ENCODE results near the gene IMPDH2.

IMPDH2 gene

GRCh38 chr3:49054344-49054862, 25.2 kb upstream of the IMPDH2 start:
- Mint-ChIP-seq H3K27ac (no peak overlapping the region), H3K9me3 (no peaks in the 10 kb centered on the region), H3K36me3 (ENCODE audit: low read depth) (peaks cover 63% of the 10 kb centered on the region), H3K4me1 (no peaks in the 10 kb centered on the region), H3K4me3 (no peak overlapping the region), H3K27me3 (ENCODE audit: low read depth) (no peaks in the 10 kb centered on the region)
- TF ChIP-seq CTCF (IDR thresholded peaks at IDR 0.05; ENCODE audit: unreplicated experiment in 3 of 3): no peak

GRCh38 chr3:49053543-49053942, 24.3 kb upstream of the IMPDH2 start:
- H3K4me3 Mint-ChIP-seq: no peak overlapping the region
- H3K27me3 Mint-ChIP-seq (ENCODE audit: low read depth): no peaks in the 10 kb centered on the region
- no peak overlapping the region for H3K27ac Mint-ChIP-seq
- peaks cover 68% of the 10 kb centered on the region for H3K36me3 Mint-ChIP-seq (ENCODE audit: low read depth)
- no peak for TF ChIP-seq CTCF (IDR thresholded peaks at IDR 0.05; ENCODE audit: unreplicated experiment in 3 of 3)
- no peaks in the 10 kb centered on the region for H3K4me1 Mint-ChIP-seq
- H3K9me3 Mint-ChIP-seq: no peaks in the 10 kb centered on the region

DNA sequence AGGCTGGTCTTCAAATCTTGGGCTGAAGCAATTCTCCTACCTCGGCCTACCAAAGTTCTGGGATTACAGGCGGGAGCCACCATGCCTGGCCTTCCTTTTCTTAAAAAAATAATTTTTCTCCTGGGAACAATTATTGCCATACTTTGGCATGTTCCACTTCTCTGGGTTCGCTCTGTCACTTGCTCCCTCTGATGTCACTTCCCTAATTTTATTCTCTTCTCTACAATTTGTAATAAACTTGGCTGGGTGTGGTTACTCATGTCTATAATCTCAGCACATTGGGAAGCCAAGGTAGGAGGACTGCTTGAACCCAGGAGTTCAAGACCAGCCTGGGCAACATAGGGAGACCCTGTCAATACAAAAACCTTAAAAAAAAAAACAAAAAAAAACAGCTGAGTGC, 6.1 kb upstream of the IMPDH2 start:
- TF ChIP-seq CTCF (IDR thresholded peaks at IDR 0.05; ENCODE audit: unreplicated experiment in 3 of 3): no peak
- Mint-ChIP-seq H3K4me3 (no peak overlapping the region), H3K27me3 (ENCODE audit: low read depth) (no peaks in the 10 kb centered on the region), H3K27ac (no peak overlapping the region), H3K9me3 (no peaks in the 10 kb centered on the region), H3K36me3 (ENCODE audit: low read depth) (peaks cover 55% of the 10 kb centered on the region), H3K4me1 (no peaks in the 10 kb centered on the region)

DNA sequence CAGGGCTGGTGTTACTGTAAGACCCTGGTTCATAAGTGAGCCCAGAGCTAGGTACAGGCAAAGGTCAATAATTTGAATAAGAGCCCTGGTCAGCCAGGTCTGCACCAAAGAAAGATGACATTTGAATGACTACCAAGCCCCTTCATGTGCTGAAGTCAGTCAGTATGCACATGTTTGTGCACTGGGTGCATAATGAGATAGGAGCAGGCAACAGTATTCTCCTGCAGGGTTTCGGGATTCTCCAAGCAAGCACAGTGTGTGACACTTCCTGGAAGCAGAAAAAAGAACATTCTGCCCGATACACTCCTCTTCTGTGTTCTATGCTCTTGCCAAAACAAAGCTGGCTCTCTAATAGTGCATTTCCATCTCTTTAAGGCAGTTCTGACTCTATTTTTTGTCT, 5.5 kb upstream of the IMPDH2 start:
- Mint-ChIP-seq H3K4me3 (no peak overlapping the region), H3K27me3 (ENCODE audit: low read depth) (no peaks in the 10 kb centered on the region)

GRCh38 chr3:49032646-49033304, 3.6 kb upstream of the IMPDH2 start:
- Mint-ChIP-seq H3K4me3 (no peak overlapping the region), H3K4me1 (peaks cover 17% of the 10 kb centered on the region), H3K9me3 (no peaks in the 10 kb centered on the region), H3K27me3 (ENCODE audit: low read depth) (no peaks in the 10 kb centered on the region), H3K27ac (no peak overlapping the region), H3K36me3 (ENCODE audit: low read depth) (peaks cover 58% of the 10 kb centered on the region)
- no peak for TF ChIP-seq CTCF (IDR thresholded peaks at IDR 0.05; ENCODE audit: unreplicated experiment in 3 of 3)

More for the DNA sequence above, 5.5 kb upstream of the IMPDH2 start:
- H3K36me3 Mint-ChIP-seq (ENCODE audit: low read depth): peaks cover 52% of the 10 kb centered on the region
- H3K27ac Mint-ChIP-seq: no peak overlapping the region
- no peak for TF ChIP-seq CTCF (IDR thresholded peaks at IDR 0.05; ENCODE audit: unreplicated experiment in 3 of 3)
- H3K9me3 Mint-ChIP-seq: no peaks in the 10 kb centered on the region
- peaks cover under 1% of the 10 kb centered on the region for H3K4me1 Mint-ChIP-seq

- Mint-ChIP-seq H3K27ac (peak overlapping the region; percentile 80 to 90 (median 86)), H3K4me3 (peak overlapping the region in 2 of 3 experiments; percentile 12 to 25), H3K4me1 (peaks cover 32% of the 10 kb centered on the region), H3K36me3 (ENCODE audit: low read depth) (peaks cover 64% of the 10 kb centered on the region), H3K9me3 (no peaks in the 10 kb centered on the region), H3K27me3 (ENCODE audit: low read depth) (no peaks in the 10 kb centered on the region)
- TF ChIP-seq CTCF (IDR thresholded peaks at IDR 0.05; ENCODE audit: unreplicated experiment in 3 of 3): no peak
These were observed 1.1 kb upstream of the IMPDH2 start for GRCh38 chr3:49030321-49030720.
